NCI-H1417 (cell line): Measurements from ENCODE around the gene TAMALIN.

Source experiments
- DNase-seq, 3 experiments: peaks; one replicate each; lab custom pipeline; 2025; lab: John Stamatoyannopoulos, UW

The TAMALIN gene

GRCh38 chr12:51984657-51985056, 22.1 kb upstream of the TAMALIN start:
- DNase-seq = no peak

- DNase-seq = no peak
Measured at GRCh38 chr12:51985154-51985835, 21.5 kb upstream of the TAMALIN start.

- DNase-seq = no peak
Measured at GRCh38 chr12:51986834-51987233, 19.9 kb upstream of the TAMALIN start.

GRCh38 chr12:51992246-51992645, 14.5 kb upstream of the TAMALIN start:
- DNase-seq = no peak

- DNase-seq = no peak
Measured at GRCh38 chr12:51994539-51994820, 12.3 kb upstream of the TAMALIN start.

- DNase-seq = no peak
Measured at GRCh38 chr12:51994959-51995358, 11.8 kb upstream of the TAMALIN start.

GRCh38 chr12:51997136-51997535, 9.6 kb upstream of the TAMALIN start:
- DNase-seq = no peak

- no peak for DNase-seq
Measured at GRCh38 chr12:52003016-52003550, 3.7 kb upstream of the TAMALIN start.

GRCh38 chr12:52003591-52003990, 3.2 kb upstream of the TAMALIN start:
- no peak for DNase-seq

GRCh38 chr12:52004042-52004648, 2.6 kb upstream of the TAMALIN start:
- peak; percentile 48 to 83 (median 69) for DNase-seq

GRCh38 chr12:52005218-52005902, 1.4 kb upstream of the TAMALIN start:
- no peak for DNase-seq

GRCh38 chr12:52005903-52006703, 643 bp upstream of the TAMALIN start:
- DNase-seq = peak in 1 of 3 experiments; percentile 54

- no peak for DNase-seq
Measured at GRCh38 chr12:52007158-52007921, 594 bp downstream of the TAMALIN start.

- no peak for DNase-seq
Measured at GRCh38 chr12:52007982-52008510, 1.3 kb downstream of the TAMALIN start.

GRCh38 chr12:52009081-52009751, 2.5 kb downstream of the TAMALIN start:
- DNase-seq = no peak

- no peak for DNase-seq
Measured at GRCh38 chr12:52010152-52010622, 3.4 kb downstream of the TAMALIN start.

GRCh38 chr12:52010692-52011601, 4.2 kb downstream of the TAMALIN start:
- peak in 2 of 3 experiments; percentile 60 to 84 for DNase-seq

GRCh38 chr12:52011602-52012214, 5.0 kb downstream of the TAMALIN start:
- no peak for DNase-seq
